MM.1S (cell line): Measurements from ENCODE around the gene POC1B.

Experiments used
- EZH2 ChIP-seq: fragments of 300-600 bp; sonication (generic); optimal IDR thresholded peaks from 2 replicates; pipeline ENCODE3; 2017; ENCODE audit warnings: low read depth, mild to moderate bottlenecking, antibody characterized with exemption, low read length, mixed read lengths
- TF ChIP-seq, protein P1 (sequence below): fragments of 300-600 bp; sonication (generic); IDR thresholded peaks from 2 replicates; pipeline ENCODE4 v1.5.1; 2016; ENCODE audit warnings: antibody characterized with exemption, low read length, mixed read lengths

DNA sequence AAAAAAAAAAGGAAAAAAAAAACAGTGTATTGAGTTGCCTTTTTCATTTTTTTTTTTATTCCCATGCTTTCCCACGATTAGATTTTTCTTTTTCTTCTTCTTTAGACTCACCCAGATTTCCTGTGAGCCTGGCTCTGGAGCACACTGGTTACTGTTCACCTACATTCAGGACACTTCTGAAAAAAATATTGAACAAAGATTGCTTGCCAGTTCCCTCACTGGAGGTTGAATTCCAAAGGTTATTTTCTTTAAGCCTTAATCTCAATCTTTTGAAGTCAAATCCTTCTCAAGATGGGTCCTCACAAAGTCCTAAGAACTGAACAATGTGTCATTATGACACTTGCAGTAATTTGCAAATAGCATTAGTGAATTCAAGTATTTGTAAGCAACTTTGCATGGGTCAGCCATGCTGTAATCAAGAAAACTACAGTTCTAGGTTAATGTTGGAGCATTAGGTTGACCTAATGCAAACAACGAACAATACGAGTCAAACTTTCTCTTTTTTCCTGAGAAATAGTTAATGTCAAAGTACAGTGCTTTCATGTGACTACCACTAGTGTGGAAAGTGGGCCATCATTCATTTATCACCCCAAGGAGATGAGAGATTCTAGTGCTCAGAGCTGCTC, 124.3 kb downstream of the POC1B start:
- TF ChIP-seq EZH2: no peak
- TF ChIP-seq, protein P1, sequence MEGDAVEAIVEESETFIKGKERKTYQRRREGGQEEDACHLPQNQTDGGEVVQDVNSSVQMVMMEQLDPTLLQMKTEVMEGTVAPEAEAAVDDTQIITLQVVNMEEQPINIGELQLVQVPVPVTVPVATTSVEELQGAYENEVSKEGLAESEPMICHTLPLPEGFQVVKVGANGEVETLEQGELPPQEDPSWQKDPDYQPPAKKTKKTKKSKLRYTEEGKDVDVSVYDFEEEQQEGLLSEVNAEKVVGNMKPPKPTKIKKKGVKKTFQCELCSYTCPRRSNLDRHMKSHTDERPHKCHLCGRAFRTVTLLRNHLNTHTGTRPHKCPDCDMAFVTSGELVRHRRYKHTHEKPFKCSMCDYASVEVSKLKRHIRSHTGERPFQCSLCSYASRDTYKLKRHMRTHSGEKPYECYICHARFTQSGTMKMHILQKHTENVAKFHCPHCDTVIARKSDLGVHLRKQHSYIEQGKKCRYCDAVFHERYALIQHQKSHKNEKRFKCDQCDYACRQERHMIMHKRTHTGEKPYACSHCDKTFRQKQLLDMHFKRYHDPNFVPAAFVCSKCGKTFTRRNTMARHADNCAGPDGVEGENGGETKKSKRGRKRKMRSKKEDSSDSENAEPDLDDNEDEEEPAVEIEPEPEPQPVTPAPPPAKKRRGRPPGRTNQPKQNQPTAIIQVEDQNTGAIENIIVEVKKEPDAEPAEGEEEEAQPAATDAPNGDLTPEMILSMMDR: no peak
